GM12891 (cell line): Measurements from ENCODE around the gene PDZRN3.

Experiments
- PAX5 ChIP-seq: IDR thresholded peaks from 2 replicates; pipeline ENCODE4 v1.6.1; 2011; ENCODE audit warnings: low read length, moderate library complexity, mild to moderate bottlenecking; ENCODE audit not compliant: insufficient read depth, severe bottlenecking
- POLR2A ChIP-seq: IDR thresholded peaks from 2 replicates; pipeline ENCODE4 v1.6.1; 2011; ENCODE audit warnings: low read depth, low read length, control low read depth
- POLR2AphosphoS5 ChIP-seq: IDR thresholded peaks from 2 replicates; pipeline ENCODE4 v1.6.1; 2011; ENCODE audit warnings: low read depth, low read length, control low read depth
- POU2F2 ChIP-seq: IDR thresholded peaks from 2 replicates; pipeline ENCODE4 v1.6.1; 2011; ENCODE audit warnings: low read depth, mild to moderate bottlenecking, control low read depth, low read length, moderate library complexity
- SPI1 ChIP-seq: IDR thresholded peaks from 2 replicates; pipeline ENCODE4 v1.6.1; 2011; ENCODE audit warnings: low read depth, low read length, control low read depth
- TAF1 ChIP-seq: IDR thresholded peaks from 2 replicates; pipeline ENCODE4 v1.6.1; 2011; ENCODE audit warnings: low read depth, low read length, control low read depth

GRCh38 chr3:73433687-73434086, 191.1 kb downstream of the PDZRN3 start:
- TF ChIP-seq POLR2A (no peak), PAX5 (no peak), POLR2AphosphoS5 (no peak), TAF1 (no peak), SPI1 (no peak), POU2F2 (no peak)
